GM12878 (cell line): ENCODE data around the gene DIMT1. TPM values are rescaled to one million over a fixed set of nuclear protein-coding genes. Genes with fewer than 3 reads are reported as not detected.

Experiments used
- ATF2 ChIP-seq: IDR thresholded peaks from 2 replicates; pipeline ENCODE4 v1.6.1; 2012; ENCODE audit warnings: low read length, inconsistent platforms
- BCL11A ChIP-seq: IDR thresholded peaks from 2 replicates; pipeline ENCODE4 v1.6.1; 2011; ENCODE audit warnings: low read depth, low read length
- BMI1 ChIP-seq: fragments of 450-650 bp; IDR thresholded peaks from 2 replicates; pipeline ENCODE4 v1.6.1; 2016; ENCODE audit warnings: mild to moderate bottlenecking, moderate library complexity, borderline replicate concordance
- CHD2 ChIP-seq: IDR thresholded peaks from 2 replicates; pipeline ENCODE4 v1.6.1; 2011; ENCODE audit warnings: low read depth, low read length, improper control_type of control experiment, borderline replicate concordance
- E4F1 ChIP-seq: fragments of 450-650 bp; IDR thresholded peaks from 2 replicates; pipeline ENCODE4 v1.6.1; 2018; ENCODE audit warnings: borderline replicate concordance, mild to moderate bottlenecking; ENCODE audit not compliant: partially characterized antibody
- ELK1 ChIP-seq: IDR thresholded peaks from 2 replicates; pipeline ENCODE4 v1.6.1; 2012; ENCODE audit warnings: low read depth, low read length, improper control_type of control experiment
- EZH2 ChIP-seq: IDR thresholded peaks from 2 replicates; pipeline ENCODE4 v1.6.1; 2012; ENCODE audit warnings: low read depth, mild to moderate bottlenecking, control low read depth, inconsistent platforms, low read length, borderline replicate concordance; ENCODE audit not compliant: control insufficient read depth
- FOS ChIP-seq: IDR thresholded peaks from 3 replicates; pipeline ENCODE4 v1.6.1; 2011; ENCODE audit warnings: borderline replicate concordance; ENCODE audit not compliant: insufficient read length; ENCODE audit errors: extremely low read depth
- PRDM15 ChIP-seq: fragments of 450-650 bp; formaldehyde crosslinking; IDR thresholded peaks from 2 replicates; pipeline ENCODE4 v1.4.0; 2020; ENCODE audit warnings: mild to moderate bottlenecking, moderate library complexity
- RFX5 ChIP-seq: IDR thresholded peaks from 2 replicates; pipeline ENCODE4 v1.6.1; 2011; ENCODE audit warnings: low read depth, low read length, improper control_type of control experiment
- STAT3 ChIP-seq: IDR thresholded peaks from 2 replicates; pipeline ENCODE4 v1.6.1; 2011; ENCODE audit warnings: low read depth, low read length, improper control_type of control experiment
- SUPT20H ChIP-seq: IDR thresholded peaks from 2 replicates; pipeline ENCODE4 v1.6.1; 2011; ENCODE audit warnings: low read depth, mild to moderate bottlenecking, low read length, moderate library complexity, borderline replicate concordance; ENCODE audit not compliant: control insufficient read depth
- TBL1XR1 ChIP-seq: IDR thresholded peaks from 2 replicates; pipeline ENCODE4 v1.6.1; 2012; ENCODE audit warnings: low read depth, low read length, improper control_type of control experiment
- WRNIP1 ChIP-seq: IDR thresholded peaks from 2 replicates; pipeline ENCODE4 v1.6.1; 2011; ENCODE audit warnings: low read depth, low read length, improper control_type of control experiment, borderline replicate concordance
- ZNF24 ChIP-seq: fragments of 450-650 bp; IDR thresholded peaks from 2 replicates; pipeline ENCODE4 v1.6.1; 2017; ENCODE audit warnings: antibody characterized with exemption, mild to moderate bottlenecking
- polyA plus RNA-seq, 11 experiments: library from polyadenylated mRNA; depleted of rRNA in 4 of 11; unstranded in 6 of 11; stranded (reverse) in 5 of 11; fragments of >200 nt; fragmentation: Nextera tagmentation in 4 of 11; fragmentation: Illumina TruSeq in 1 of 11; extraction: Ambion mirVana in 4 of 11; extraction: Trizol in 1 of 11; gene quantifications; 1 replicate in 1 of 11; 2 replicates in 10 of 11; pipeline versions ENCODE4 v1.2.1 to v1.2.3, GENCODE V29; 2011 to 2016; ENCODE audit warnings: inconsistent platforms in 2 of 11, missing spikeins in 2 of 11, low read depth in 1 of 11
- total RNA-seq, 4 experiments: library from RNA; depleted of rRNA in 3 of 4; stranded (reverse); fragments of >200 nt in 3 of 4; fragmentation: Illumina TruSeq in 1 of 4; extraction: Trizol in 1 of 4; gene quantifications; 2 replicates each; pipeline versions ENCODE4 v1.2.1 to v1.2.3, GENCODE V29; 2013 to 2021
- TF ChIP-seq, protein P1 (sequence below): fragments of 450-650 bp; IDR thresholded peaks from 2 replicates; pipeline ENCODE4 v1.6.1; 2014; ENCODE audit warnings: mild to moderate bottlenecking
- TF ChIP-seq, protein P2 (sequence below): fragments of 450-650 bp; IDR thresholded peaks from 2 replicates; pipeline ENCODE4 v1.6.1; 2017; ENCODE audit warnings: low read depth, mild to moderate bottlenecking, moderate library complexity

The DIMT1 gene
- total and polyA plus RNA-seq, 10 of the 15 experiments (the other 5 are each of a cell fraction or from before 2014, with no cell fraction given), result 19.0 to 66.2 (median 31.6) TPM

DNA sequence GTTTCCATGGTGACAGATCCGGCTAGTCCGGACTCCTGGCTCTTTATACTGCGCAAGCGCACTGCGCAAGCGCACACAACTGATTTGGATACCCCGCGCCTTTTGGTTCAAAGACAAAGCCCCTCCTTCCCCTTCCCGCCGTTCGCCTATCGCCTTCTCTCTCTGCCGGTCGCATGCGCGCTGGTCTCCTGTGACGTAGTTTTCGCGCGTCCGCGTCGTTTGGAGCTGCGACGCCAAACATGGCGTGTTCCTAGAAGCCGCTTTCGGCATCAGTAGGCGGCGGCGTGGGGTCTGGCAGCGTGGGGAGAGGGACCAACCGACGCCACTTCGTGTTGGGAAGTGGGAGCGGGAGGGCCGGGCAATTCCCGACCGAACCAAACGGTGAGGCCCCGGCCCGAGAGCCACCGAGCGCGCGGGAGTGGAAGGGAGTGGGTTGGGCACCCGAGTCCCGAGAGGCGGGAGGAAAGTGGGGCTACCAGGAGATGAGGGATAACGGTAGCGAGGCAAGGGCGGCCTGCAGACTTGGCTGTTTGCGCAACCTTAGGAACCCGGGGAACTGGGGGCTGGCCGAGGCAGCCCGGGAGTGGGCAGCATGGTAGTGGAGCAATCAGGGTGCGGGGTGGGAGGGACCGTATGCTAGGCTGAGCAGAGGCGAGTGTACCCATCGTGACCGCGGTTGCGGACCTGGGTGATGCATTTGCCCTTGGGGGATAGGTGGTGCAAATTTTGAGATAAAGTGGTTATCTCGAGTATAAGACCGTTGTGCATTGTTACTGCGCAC lies 9.0 kb upstream of the DIMT1 start, which contains the start of gene IPO11 (continued):
- TF ChIP-seq E4F1 (peak; percentile 36), PRDM15 (CRISPR knock-in tag) (no peak), ZNF24 (no peak), ELK1 (0 out of 2 replicates have a peak, but pooled peaks have one; percentile 22), EZH2 (no peak), SUPT20H (no peak), RFX5 (0 out of 2 replicates have a peak, but pooled peaks have one; percentile 50), STAT3 (no peak), ATF2 (no peak), CHD2 (peak; percentile 87), BMI1 (peak; percentile 99), TBL1XR1 (peak; percentile 36; the same call in 1 of the 2 replicates), WRNIP1 (no peak), BCL11A (no peak), FOS (no peak)
- TF ChIP-seq, protein P1, sequence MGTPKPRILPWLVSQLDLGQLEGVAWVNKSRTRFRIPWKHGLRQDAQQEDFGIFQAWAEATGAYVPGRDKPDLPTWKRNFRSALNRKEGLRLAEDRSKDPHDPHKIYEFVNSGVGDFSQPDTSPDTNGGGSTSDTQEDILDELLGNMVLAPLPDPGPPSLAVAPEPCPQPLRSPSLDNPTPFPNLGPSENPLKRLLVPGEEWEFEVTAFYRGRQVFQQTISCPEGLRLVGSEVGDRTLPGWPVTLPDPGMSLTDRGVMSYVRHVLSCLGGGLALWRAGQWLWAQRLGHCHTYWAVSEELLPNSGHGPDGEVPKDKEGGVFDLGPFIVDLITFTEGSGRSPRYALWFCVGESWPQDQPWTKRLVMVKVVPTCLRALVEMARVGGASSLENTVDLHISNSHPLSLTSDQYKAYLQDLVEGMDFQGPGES, result no peak
- TF ChIP-seq, protein P2, sequence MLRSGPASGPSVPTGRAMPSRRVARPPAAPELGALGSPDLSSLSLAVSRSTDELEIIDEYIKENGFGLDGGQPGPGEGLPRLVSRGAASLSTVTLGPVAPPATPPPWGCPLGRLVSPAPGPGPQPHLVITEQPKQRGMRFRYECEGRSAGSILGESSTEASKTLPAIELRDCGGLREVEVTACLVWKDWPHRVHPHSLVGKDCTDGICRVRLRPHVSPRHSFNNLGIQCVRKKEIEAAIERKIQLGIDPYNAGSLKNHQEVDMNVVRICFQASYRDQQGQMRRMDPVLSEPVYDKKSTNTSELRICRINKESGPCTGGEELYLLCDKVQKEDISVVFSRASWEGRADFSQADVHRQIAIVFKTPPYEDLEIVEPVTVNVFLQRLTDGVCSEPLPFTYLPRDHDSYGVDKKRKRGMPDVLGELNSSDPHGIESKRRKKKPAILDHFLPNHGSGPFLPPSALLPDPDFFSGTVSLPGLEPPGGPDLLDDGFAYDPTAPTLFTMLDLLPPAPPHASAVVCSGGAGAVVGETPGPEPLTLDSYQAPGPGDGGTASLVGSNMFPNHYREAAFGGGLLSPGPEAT, result peak; percentile 99
